ENCODE measurements around the gene NXPH3.

GRCh38 chr17:49564638-49565037 is 11.0 kb upstream of the NXPH3 start:
- TF ChIP-seq EZH2 (IDR thresholded peaks at IDR 0.05; ENCODE audit: borderline replicate concordance, low read length) (no peak), CTCF (IDR thresholded peaks at IDR 0.05; ENCODE audit: low read length) (no peak)

All from OCI-LY1 (cell line).